MCF 10A (cell line): ENCODE data around the gene ANXA4. TPM values are rescaled to one million over a fixed set of nuclear protein-coding genes. Genes with fewer than 3 reads are reported as not detected.

Experiments
- BruUV-seq: library from RNA; stranded (reverse); fragments of 400-500 nt; replicated peaks from 2 replicates; lab custom pipeline; 2021; lab: Mats Ljungman, UMichigan
- CTCF ChIA-PET: fragments of 300-600 bp; sonication (Branson Sonifier 250); formaldehyde crosslinking; extraction: SDS; loops from one replicate; lab custom pipeline; 2021; ENCODE audit warnings: antibody characterized with exemption, inconsistent platforms; lab: Yijun Ruan, JAX
- POLR2A ChIA-PET: fragments of 300-600, 350-650 bp; sonication (Branson Sonifier 250); formaldehyde crosslinking; extraction: SDS; loops from one replicate; lab custom pipeline; 2020; ENCODE audit warnings: antibody characterized with exemption, inconsistent platforms; lab: Yijun Ruan, JAX
- DNase-seq: peaks from one replicate; pipeline ENCODE4 v3.0.0-alpha.2; 2018; ENCODE audit not compliant: unreplicated experiment
- H3K27ac Mint-ChIP-seq: one replicate; pipeline ENCODE4 v1.8.0; 2022; ENCODE audit warnings: mild to moderate bottlenecking, low read depth, mixed read lengths; ENCODE audit not compliant: unreplicated experiment
- H3K27me3 Mint-ChIP-seq: one replicate; pipeline ENCODE4 v1.8.0; 2022; ENCODE audit warnings: mixed read lengths; ENCODE audit not compliant: insufficient read depth, unreplicated experiment
- H3K36me3 Mint-ChIP-seq: one replicate; pipeline ENCODE4 v1.8.0; 2022; ENCODE audit warnings: mild to moderate bottlenecking, moderate library complexity, mixed read lengths; ENCODE audit not compliant: insufficient read depth, unreplicated experiment
- H3K4me1 Mint-ChIP-seq: one replicate; pipeline ENCODE4 v1.8.0; 2022; ENCODE audit warnings: mixed read lengths; ENCODE audit not compliant: insufficient read depth, unreplicated experiment
- H3K4me3 Mint-ChIP-seq: one replicate; pipeline ENCODE4 v1.8.0; 2022; ENCODE audit warnings: mild to moderate bottlenecking, moderate library complexity, mixed read lengths; ENCODE audit not compliant: unreplicated experiment
- H3K9me3 Mint-ChIP-seq: one replicate; pipeline ENCODE4 v1.8.0; 2022; ENCODE audit warnings: mixed read lengths; ENCODE audit not compliant: unreplicated experiment
- intact Hi-C: fragments of 100-400 bp; cut with micrococcal nuclease; formaldehyde crosslinking; loops from 2 replicates; pipeline ENCODE4 v1.14.1; 2022
- total RNA-seq: library from RNA; stranded (reverse); gene quantifications from 2 replicates; pipeline ENCODE4 v1.2.3, GENCODE V29; 2022
- TF ChIP-seq, protein P1 (sequence below): fragments of 200-600 bp; IDR thresholded peaks from one replicate; pipeline ENCODE4 v1.8.0; 2022; ENCODE audit warnings: antibody characterized with exemption, mild to moderate bottlenecking; ENCODE audit not compliant: unreplicated experiment

The ANXA4 gene
- total RNA-seq, 1 experiment from 2014 or later = 82.9 TPM

DNA sequence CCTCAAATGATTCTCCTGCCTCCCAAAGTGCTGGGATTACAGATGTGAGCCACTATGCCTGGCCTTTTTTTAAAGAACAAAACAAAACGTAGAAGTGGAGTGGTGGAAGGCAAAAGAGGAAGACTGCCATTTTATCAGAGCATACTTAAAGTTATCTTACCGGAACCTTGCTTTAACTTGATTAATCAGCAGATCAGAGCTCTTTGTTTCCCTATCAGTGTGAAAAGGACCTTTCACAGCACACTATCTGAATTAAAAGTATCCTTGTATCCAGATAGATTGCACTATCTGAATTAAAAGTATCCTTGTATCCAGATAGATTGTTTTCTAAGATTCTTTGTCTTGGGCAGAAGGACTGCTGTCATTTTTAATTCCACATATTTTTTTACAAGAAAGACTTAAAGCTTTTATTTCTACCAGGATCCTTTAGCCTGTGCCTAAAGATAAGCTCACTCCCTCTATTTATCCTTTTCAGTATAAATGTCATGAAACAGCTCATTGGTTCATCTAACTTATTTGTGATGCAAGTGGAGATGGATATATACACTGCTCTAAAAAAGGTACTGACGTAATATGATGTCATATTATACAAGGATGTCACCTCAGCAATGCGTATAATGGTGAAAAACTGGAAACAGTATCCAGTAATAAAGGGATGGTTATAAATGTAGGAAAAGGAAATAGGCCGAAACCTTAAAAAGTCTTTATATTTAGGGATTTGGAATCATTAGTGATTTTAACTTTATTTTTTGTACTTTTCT, 105.3 kb downstream of the ANXA4 start:
- no TSS peak for BruUV-seq
- TF ChIP-seq, protein P1, sequence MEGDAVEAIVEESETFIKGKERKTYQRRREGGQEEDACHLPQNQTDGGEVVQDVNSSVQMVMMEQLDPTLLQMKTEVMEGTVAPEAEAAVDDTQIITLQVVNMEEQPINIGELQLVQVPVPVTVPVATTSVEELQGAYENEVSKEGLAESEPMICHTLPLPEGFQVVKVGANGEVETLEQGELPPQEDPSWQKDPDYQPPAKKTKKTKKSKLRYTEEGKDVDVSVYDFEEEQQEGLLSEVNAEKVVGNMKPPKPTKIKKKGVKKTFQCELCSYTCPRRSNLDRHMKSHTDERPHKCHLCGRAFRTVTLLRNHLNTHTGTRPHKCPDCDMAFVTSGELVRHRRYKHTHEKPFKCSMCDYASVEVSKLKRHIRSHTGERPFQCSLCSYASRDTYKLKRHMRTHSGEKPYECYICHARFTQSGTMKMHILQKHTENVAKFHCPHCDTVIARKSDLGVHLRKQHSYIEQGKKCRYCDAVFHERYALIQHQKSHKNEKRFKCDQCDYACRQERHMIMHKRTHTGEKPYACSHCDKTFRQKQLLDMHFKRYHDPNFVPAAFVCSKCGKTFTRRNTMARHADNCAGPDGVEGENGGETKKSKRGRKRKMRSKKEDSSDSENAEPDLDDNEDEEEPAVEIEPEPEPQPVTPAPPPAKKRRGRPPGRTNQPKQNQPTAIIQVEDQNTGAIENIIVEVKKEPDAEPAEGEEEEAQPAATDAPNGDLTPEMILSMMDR = no peak
- Mint-ChIP-seq H3K27me3 (no peaks in the 10 kb centered on the region), H3K9me3 (no peaks in the 10 kb centered on the region), H3K4me1 (no peaks in the 10 kb centered on the region), H3K27ac (no peak overlapping the region), H3K36me3 (peaks cover 30% of the 10 kb centered on the region), H3K4me3 (no peak overlapping the region)
- POLR2A ChIA-PET = interaction anchor here (0.5 to 0.8 kb wide), 4 partner anchors 10 to 462 kb away, joined by 3 read pairs; partner anchors contain the start of gene SNRNP27
- intact Hi-C loops = no loop called here
- CTCF ChIA-PET = interaction anchor here (0.5 to 1.0 kb wide), 2 partner anchors 33 to 122 kb away, joined by 5 read pairs; no protein-coding TSS in a partner anchor
- no peak for DNase-seq

DNA sequence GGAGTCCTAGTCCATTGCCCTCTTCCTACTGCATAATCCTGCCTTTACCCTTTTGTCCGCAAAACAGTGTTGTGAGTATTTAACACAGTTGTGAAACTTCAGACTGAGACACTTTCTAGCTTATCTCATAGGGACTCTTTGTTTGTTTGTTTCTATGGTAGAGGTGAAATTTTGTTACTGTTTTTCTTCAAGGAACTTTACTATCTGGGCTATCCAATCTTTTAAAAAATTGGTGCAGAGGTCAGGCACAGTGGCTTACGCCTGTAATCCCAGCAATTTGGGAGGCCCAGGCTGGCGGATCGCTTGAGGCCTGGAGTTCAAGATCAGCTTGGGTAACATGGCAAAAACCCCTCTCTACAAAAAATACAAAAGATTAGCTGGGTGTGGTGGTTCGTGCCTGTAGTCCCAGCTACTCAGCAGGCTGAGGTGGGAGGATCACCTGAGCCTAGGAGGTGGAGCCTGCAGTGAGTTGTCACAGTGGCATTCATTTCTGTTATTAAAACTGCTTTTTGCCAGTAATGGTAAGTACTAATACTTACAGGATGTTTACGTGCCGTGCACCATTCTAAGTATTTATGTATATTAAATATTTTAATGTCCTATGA, 106.4 kb downstream of the ANXA4 start:
- peaks cover 30% of the 10 kb centered on the region for H3K36me3 Mint-ChIP-seq
- H3K27ac Mint-ChIP-seq = no peak overlapping the region
- intact Hi-C loops = no loop called here
- CTCF ChIA-PET = interaction anchor here (0.7 to 1.2 kb wide), 3 partner anchors 17 to 175 kb away, joined by 3 to 6 read pairs (median 5); no protein-coding TSS in a partner anchor
- no peaks in the 10 kb centered on the region for H3K4me1 Mint-ChIP-seq
- POLR2A ChIA-PET = interaction anchor here (0.8 to 0.9 kb wide), 2 partner anchors 22 to 46 kb away, joined by 3 to 4 read pairs; partner anchors contain the start of gene SNRNP27
- no peak overlapping the region for H3K4me3 Mint-ChIP-seq
- TF ChIP-seq, protein P1 = no peak
- H3K9me3 Mint-ChIP-seq = no peaks in the 10 kb centered on the region
- DNase-seq = no peak
- no peaks in the 10 kb centered on the region for H3K27me3 Mint-ChIP-seq
- no TSS peak for BruUV-seq

DNA sequence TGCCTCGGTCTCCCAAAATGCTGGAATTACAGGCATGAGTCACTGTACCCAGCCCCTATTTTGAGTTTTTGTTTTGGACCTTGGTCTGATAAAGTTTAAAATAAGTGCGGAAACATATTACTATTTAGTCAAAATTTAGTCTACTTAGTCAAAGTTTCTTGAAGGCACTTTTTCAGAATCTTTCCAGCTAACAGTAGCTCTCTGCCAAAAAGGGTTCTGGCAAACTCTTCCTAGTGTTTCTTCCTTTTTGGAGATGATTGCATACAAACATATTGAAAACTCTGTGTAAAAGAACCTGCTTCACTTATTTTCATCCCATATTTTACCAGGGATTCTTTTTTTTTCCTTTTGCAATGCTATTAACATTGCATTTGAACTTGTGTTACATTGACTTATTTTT, 116.3 kb downstream of the ANXA4 start:
- TF ChIP-seq, protein P1 = no peak

DNA sequence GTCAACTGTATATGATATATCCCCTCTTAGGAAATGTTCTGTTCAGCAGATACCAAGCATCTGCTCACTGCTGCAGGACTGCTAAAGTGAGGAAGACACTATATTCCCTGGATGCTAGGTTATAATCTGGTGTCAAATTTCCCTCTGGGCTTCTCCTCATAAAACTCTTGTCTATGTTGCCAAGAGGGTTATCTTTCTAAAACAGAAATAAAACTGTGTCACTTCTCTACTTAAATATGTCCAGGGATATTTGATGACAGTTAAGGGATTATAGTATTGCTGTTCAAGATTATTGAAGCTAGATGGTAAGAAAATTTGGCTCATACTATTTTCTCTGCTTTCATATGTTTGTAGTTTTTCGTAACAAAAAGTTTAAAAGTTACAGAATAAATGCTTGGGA, 121.4 kb downstream of the ANXA4 start:
- no peak overlapping the region for H3K4me3 Mint-ChIP-seq
- no peak for DNase-seq
- H3K27me3 Mint-ChIP-seq = no peaks in the 10 kb centered on the region
- H3K36me3 Mint-ChIP-seq = peaks cover 40% of the 10 kb centered on the region
- intact Hi-C loops = no loop called here
- ChIA-PET CTCF (interaction anchor here (0.6 to 1.1 kb wide), 2 partner anchors 17 to 138 kb away, joined by 3 read pairs; no protein-coding TSS in a partner anchor), POLR2A (interaction anchor here (1.5 kb wide), 1 partner anchor 10 kb away, joined by 3 read pairs; no protein-coding TSS in a partner anchor)
- no peak overlapping the region for H3K27ac Mint-ChIP-seq
- BruUV-seq = no TSS peak
- no peaks in the 10 kb centered on the region for H3K9me3 Mint-ChIP-seq
- TF ChIP-seq, protein P1 = no peak
- no peaks in the 10 kb centered on the region for H3K4me1 Mint-ChIP-seq

More for the DNA sequence above, 116.3 kb downstream of the ANXA4 start:
- no peak overlapping the region for H3K27ac Mint-ChIP-seq
- H3K4me3 Mint-ChIP-seq = no peak overlapping the region
- DNase-seq = no peak
- no peaks in the 10 kb centered on the region for H3K4me1 Mint-ChIP-seq
- ChIA-PET CTCF (interaction anchor here (0.7 to 1.3 kb wide), 2 partner anchors 133 to 367 kb away, joined by 3 read pairs; no protein-coding TSS in a partner anchor), POLR2A (interaction anchor here (0.6 kb wide), 1 partner anchor 294 kb away, joined by 3 read pairs; no protein-coding TSS in a partner anchor)
- no TSS peak for BruUV-seq
- no peaks in the 10 kb centered on the region for H3K27me3 Mint-ChIP-seq
- intact Hi-C loops = no loop called here
- H3K36me3 Mint-ChIP-seq = peaks cover 20% of the 10 kb centered on the region
- no peaks in the 10 kb centered on the region for H3K9me3 Mint-ChIP-seq
